Gastroesophageal sphincter (tissue), 3 donors: ENCODE results near the gene CPNE4.

Source experiments
- CTCF ChIP-seq, 4 experiments: fragments of 200-600 bp in 2 of 4; fragments of 450-650 bp in 2 of 4; sonication (generic) in 1 of 4; IDR thresholded peaks; one replicate each; pipeline ENCODE4 v1.5.1; 2017 to 2019; ENCODE audit warnings: antibody characterized with exemption in 4 of 4, mild to moderate bottlenecking in 2 of 4, moderate library complexity in 2 of 4
- POLR2A ChIP-seq, 2 donors: fragments of 450-650 bp; IDR thresholded peaks; one replicate each; pipeline ENCODE4 v1.6.1; 2017; ENCODE audit warnings: antibody characterized with exemption in 2 of 2, mild to moderate bottlenecking in 2 of 2, moderate library complexity in 1 of 2
- POLR2AphosphoS5 ChIP-seq: sonication (generic); formaldehyde crosslinking; IDR thresholded peaks from one replicate; pipeline ENCODE4 v1.6.1; 2017; ENCODE audit warnings: antibody characterized with exemption

GRCh38 chr3:131717493-131717892 is 317.3 kb downstream of the CPNE4 start:
- no peak for TF ChIP-seq POLR2AphosphoS5
- no peak for TF ChIP-seq CTCF (IDR thresholded peaks at IDR 0.05)
- TF ChIP-seq POLR2A (IDR thresholded peaks at IDR 0.05), result no peak
